ENCODE results near the gene HRC.

The HRC gene

GRCh38 chr19:49117677-49118564, 37.3 kb downstream of the HRC start:
- in situ Hi-C loops (cut with MboI; ENCODE audit: low sequenced_read_pairs): no loop called here

- in situ Hi-C loops (cut with MboI; ENCODE audit: low sequenced_read_pairs): no loop called here
Observed at GRCh38 chr19:49116544-49116943, 38.7 kb downstream of the HRC start.

- in situ Hi-C loops (cut with MboI; ENCODE audit: low sequenced_read_pairs): no loop called here
Observed at GRCh38 chr19:49114630-49115363, 40.4 kb downstream of the HRC start.

GRCh38 chr19:49113762-49114629, 41.2 kb downstream of the HRC start, which contains the start of gene LIN7B:
TSS of gene LIN7B (plus strand) at chr19:49114370. CDS start at chr19:49114405, 35 bp downstream.
- in situ Hi-C loops (cut with MboI; ENCODE audit: low sequenced_read_pairs): no loop called here

- in situ Hi-C loops (cut with MboI; ENCODE audit: low sequenced_read_pairs): no loop called here
Observed at GRCh38 chr19:49111218-49111998, 43.8 kb downstream of the HRC start.

GRCh38 chr19:49110567-49110966, 44.6 kb downstream of the HRC start:
- in situ Hi-C loops (cut with MboI; ENCODE audit: low sequenced_read_pairs): no loop called here

GRCh38 chr19:49109569-49110233, 45.5 kb downstream of the HRC start:
- in situ Hi-C loops (cut with MboI; ENCODE audit: low sequenced_read_pairs): no loop called here

- in situ Hi-C loops (cut with MboI; ENCODE audit: low sequenced_read_pairs): no loop called here
Observed at GRCh38 chr19:49109051-49109450, 46.1 kb downstream of the HRC start.

- in situ Hi-C loops (cut with MboI; ENCODE audit: low sequenced_read_pairs): no loop called here
Observed at GRCh38 chr19:49107625-49108459, 47.4 kb downstream of the HRC start.

GRCh38 chr19:49106648-49107135, 48.5 kb downstream of the HRC start:
- in situ Hi-C loops (cut with MboI; ENCODE audit: low sequenced_read_pairs): no loop called here

- in situ Hi-C loops (cut with MboI; ENCODE audit: low sequenced_read_pairs): no loop called here
Observed at GRCh38 chr19:49104229-49104864, 50.8 kb downstream of the HRC start.

GRCh38 chr19:49103331-49104085, 51.7 kb downstream of the HRC start:
- in situ Hi-C loops (cut with MboI; ENCODE audit: low sequenced_read_pairs): no loop called here

GRCh38 chr19:49102303-49102702, 52.9 kb downstream of the HRC start:
- in situ Hi-C loops (cut with MboI; ENCODE audit: low sequenced_read_pairs): no loop called here
